GM19023 (cell line): ENCODE data around the gene C14orf93.

Experiments used
- ATAC-seq: cut with Tn5 transposase; IDR thresholded peaks from one replicate; pipeline ENCODE4 v1.9.1; 2021; ENCODE audit warnings: mild to moderate bottlenecking, moderate library complexity; ENCODE audit not compliant: unreplicated experiment

Gene C14orf93

DNA sequence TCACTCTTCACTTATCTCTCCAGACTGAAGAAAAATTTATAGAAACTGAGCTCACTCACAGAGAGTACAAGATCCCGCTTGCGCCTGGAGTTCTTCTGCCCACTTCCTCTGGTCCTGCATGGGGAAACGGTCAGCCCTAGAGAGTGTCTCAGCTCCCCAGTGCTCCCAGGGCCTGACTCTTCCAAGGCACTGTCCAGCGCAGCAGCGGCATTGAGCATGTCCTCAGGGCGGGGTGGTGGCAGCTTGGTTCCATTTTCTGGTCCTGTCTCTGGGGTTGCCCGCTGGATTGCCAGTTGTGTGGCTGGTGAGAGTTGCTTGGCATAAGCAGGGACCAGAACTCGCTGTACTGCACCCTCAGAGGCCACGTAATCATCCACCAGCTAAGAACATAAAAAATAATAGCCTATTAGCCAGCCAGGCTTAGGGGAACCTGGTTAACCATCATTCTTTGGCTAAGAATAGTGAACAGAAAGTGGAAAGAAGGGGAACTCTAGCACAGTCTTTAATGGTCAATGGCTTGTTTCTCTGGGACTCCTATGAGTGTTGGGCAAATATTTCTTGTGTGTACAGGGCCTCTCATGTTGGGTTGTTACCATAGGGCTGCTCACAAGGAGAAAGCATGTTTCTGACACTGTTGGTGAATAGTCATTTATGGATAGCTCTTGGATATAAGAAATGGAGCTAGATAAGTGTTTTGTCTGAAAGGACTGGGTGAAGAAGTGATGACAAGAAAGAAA, 13.9 kb downstream of the C14orf93 start:
- ATAC-seq, result no peak

DNA sequence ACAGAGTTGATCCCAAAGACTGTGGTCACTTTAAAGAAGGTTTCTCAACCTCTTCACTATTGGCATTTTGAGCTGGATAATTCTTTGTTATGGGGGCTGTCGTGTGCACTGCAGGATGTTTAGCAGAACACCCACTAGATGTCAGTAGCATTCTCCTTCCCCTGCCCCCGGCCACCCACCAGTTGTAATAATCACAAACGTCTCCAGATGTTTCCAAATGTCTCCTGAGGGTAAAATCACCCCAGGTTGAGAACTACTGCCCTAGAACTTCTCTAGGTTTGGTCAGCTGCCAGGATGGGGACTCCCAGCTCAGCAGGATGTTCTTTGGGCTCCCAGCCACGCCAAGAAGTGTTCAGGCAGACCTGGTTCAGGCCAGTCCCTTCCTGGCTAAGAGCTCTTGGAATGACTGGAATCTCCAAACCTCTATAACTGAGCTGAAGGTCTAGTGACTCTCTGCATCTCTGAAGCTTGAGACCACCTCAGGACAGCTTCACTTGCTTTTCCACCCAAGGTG, 15.1 kb downstream of the C14orf93 start:
- ATAC-seq, result no peak

DNA sequence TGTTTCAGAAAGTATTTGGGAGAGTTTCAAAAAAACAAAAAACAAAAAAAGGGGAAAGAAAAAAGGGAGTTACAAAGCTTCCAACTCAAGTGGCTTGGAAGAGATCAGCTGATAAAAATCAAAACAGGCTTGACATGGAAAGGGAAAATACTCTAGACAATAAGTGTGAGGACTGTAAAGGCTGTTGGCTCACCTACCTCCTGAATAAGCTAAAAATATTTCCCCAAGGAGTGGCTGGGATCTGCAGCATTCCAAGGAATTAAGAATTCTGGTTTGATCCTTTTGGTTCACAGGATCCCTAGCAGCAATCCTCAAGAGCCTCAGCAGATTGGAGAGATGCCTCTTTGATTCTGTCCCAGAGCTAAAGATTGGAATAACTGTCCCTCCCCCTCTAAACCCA, 16.4 kb downstream of the C14orf93 start:
- no peak for ATAC-seq

DNA sequence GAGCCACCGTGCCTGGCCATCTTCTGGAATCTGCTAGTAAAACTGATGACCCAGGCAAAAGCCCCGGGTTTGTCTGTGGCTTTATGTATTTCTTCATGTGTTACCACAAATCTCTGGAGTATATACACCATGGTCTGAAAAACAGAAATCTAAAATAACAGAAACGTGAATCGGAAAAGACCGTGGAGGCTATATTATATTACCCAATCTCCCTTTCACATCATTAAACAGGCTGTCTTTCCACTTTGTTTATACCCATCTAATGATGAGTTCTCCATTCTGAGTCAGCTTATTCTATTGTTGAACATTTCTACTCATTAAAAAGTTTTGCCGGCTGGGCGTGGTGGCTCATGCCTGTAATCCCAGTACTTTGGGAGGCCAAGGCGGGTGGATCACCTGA, 18.1 kb downstream of the C14orf93 start:
- no peak for ATAC-seq

DNA sequence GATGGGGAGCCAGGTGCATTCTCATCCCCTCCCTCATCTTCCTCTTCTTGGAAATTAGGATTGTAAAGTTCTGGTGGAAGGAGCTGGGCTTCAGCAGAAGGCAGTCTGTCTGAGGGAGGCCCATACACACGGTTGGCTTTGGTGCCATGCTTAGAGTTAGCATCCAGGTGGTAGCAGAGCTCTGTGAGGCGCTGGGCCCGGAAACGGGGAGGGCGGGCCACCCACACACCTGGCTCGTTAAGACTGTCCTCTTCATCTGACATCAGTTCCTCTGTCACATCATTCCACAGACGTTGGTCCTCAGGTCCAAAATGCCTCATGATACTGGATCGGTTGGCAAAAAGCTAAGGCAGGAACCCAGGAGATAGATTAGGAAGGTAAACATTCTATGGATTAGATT, 22.7 kb downstream of the C14orf93 start:
- ATAC-seq, result no peak

DNA sequence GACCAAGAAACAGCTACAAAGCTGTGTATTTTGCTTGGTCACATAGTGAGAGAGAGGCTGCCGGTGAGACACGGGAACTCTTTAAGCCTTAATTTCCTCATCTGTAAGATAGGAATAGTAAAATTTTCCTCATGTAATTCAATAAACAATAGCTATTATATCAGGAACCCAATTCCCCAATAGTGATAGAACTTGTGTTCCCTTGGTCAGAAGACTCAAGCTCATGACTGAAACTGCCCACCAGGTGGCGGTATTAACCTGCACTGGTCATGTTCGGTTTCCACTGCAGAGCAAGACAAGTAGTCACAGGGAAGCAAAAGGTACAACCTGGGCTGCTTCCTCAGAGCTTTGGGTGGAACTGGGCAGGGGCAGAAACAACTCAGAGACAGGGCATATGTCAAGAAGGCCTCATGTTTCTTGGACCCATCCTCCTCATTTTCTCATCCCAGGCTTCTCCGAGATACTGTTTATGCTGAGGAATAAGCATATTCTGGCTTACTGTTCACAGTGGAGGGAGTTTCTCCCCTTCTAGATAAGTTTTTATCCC, 23.4 kb downstream of the C14orf93 start:
- ATAC-seq, result peak; percentile 44

DNA sequence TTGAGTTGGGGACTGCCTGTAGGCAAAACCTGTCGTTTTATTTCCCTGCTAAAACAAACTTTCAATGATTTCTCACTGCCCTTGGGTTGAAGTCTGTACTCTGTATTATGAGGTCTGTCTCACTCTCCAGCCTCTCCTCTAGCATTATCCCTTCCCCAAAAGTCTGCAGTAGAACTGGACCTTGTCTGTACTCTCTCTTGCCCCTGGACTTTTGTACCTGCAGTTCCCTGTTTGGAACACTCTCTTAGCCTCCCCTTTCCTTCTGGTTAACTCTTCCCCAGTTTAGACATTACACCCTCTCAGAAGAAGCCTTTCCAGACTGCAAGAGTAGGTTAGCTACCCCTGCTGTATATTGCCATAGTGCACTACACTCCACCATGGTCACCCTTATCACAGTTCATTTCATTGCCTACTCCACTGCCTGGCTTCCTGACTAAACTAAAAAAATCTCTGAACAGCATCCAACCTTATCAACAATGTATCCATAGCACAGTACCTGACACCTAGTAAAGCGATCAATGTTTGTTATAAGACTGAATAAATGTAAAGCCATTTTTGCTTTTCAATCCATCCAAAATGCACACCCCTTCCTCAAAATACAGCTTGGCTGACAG, 23.9 kb downstream of the C14orf93 start:
- no peak for ATAC-seq

DNA sequence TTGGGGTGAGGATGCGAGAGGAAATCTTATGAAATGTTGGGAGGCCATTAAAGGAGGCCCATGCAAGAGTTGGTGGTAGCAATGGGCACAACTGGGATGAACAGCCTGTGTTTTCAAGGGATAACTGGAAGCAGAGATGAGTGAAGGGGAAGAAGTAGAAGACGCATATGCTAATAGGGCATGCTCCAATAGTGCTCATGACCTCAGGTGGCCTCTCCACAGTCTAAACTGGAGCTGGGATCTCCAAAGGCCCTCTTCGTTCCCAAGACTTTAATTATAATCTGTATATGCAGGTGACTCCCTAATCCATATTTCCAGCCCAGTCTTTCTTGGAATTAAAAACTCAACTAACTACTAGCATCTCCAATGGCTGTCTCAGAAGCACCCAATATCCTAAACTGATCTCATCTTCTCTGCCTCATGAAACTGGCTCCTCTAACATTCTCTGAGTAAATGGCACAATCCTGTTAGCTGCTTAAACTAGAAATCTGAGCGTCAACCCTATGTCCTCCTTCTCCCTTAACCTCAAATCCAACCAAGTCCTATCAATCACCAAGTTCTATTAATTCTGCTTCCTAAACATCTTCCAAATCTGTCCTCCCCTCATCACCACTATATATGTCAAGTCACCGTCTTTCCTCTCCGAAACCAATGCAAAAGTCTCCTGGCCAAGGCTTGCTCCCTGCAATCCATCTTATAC, 24.8 kb downstream of the C14orf93 start:
- no peak for ATAC-seq

DNA sequence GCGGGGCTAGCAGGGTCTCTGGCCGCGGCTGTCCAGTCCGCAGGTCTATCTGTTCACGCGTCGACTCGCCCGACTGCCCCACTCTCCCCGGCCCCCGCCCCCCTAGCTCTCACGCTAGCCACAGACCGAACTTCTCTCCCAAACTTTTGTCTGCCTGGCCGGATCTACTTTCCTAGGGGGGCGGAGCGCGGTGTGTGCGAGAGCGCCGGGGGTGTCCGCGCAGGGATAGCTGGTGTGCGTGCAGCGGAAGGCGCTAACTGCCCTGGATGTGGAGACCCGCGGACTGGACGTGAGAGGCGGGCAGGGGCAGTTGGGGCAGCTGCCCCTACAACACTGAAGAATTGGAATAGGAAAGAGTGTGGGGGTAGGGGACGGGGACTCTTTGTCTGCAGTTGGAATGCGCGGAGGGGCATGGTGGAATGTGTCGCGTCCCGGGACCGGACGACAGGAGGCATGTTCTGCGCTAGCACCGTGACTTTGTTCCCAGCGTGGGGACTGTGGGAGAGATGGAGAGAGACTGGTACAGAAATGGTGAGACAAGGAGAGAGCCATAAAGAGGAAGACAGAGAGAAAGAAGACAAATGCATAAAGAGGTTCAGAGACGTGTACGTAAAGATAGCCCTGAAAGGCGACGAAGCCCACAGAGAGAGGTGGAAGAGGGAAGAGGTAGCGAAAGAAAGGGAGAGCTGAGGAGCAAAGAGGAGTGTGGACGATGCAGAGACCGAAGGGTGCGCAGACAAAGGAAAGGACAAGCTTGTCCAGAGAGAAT, 27.3 kb downstream of the C14orf93 start, which contains the start of gene AJUBA:
Gene AJUBA (minus strand): TSS at position 75 of the 769 bp plus-strand sequence. CDS start 285 bp downstream, outside the sequence.
- no peak for ATAC-seq

DNA sequence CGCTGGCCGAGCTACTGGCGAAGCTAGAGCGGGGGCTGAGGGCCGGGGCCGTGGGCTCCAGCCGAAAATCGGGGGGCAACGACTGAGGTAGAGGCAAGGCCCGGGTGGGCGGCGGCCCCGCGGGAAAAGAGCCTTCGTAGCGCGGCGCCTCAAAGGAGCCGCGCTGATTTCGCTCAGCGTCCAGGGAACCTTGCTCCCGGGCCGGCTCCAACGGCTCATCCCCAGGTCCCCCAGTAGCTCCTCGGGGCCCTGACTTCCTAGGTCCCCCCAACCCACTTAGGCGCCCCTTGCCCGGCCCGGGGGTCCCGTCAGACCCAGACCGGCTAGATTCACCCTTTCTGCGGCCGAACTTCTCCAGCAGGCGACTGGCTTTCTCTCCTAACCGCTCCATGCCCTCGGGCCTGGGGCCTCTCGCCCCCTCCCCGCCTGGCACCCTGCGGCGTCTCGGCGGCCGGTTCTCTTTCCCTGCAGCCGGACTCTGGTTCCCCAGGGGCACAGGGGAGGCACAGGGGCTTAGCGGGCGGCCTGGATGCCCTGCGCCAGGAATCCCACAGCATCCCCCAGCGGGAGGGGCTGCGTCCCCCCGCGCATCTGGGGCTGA, 28.0 kb downstream of the C14orf93 start:
- no peak for ATAC-seq

DNA sequence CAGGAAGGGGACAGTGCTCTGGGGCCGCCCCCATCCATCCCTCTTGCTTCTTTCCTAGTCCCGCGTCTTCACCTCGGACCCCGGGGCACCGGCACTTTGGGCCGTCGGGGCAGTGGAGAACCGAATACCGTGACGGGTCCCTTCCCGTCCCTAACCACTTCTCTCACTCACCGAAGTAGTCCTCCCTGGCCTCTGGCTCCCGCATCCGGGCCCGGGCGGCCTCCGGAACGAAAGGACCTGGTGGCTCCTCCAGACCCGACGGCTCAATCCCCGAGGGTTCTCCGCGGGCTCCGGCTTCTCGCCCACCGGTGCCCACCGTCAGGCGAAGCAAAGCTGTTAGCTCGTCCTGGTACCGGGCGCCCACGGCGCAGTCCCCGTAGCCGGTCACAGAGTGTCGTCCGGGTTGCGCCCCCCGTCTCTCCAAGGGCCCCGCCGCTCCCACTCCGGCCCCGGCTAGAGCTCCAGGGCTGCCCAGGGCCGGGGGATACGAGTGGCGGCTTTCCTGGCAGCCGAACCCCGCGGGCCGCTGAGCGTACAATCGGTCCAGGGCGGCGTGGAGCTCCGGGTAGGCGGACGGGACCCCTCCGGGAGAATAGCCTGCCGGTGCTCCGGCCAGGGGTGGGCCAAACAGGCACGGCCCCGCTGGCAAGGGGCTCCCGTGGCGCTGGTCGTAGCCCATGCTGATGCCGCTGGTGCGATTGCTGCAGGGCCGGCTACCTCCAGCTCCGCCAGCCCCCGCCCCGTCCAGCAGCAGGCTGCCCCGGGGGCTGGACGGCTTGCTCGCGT, 28.7 kb downstream of the C14orf93 start:
- ATAC-seq, result no peak

DNA sequence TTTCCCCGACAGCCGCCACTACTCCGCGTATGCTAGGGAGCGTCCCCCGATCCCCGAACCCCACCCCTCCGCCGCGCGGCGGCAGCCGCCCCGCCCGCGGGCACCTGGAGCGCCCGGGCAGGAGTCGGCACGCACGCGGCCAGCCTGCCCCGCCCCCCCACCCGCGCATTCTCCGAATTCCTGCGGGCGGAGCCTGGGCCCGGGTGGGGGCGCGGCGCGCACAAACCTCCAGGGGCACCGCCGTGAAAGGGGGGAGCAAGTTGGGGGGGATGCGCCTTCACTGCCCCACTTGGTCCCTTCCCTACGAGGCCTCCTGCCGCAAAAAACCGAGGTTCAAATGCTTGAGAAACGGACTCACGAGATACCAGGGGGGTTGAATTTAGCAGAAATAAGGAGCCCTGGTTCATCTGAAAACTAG, 29.3 kb downstream of the C14orf93 start:
- no peak for ATAC-seq

DNA sequence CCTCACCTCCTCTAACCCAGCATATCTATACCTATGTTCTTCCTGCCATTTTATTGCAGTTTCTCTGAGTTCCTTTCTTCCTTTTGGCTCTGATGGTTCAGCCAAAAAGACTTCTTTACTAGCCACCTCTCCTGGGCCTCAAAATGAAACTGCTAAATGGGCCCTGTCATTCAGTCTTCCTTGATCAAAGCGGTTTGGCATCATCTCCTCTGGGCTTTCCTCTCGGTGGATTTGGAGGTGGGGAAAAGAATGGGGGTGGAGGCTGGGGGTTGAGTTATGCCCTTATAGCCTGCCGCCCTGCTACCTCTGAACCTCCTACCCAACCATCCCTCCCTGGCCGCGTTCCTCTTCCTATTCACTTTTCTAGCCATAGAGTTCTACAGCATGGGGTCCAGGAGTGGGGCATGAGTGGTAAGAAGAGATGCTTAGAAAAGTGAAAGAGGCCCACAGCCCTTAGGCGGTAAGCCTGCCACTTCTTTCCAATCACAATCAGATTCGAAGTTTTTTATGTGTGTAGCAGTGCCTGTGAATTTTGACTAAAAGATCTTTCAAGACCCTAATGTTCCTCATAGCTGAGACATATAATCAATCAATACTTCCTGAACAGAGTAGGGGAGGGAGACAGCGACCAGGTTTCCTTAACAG, 30.1 kb downstream of the C14orf93 start:
- ATAC-seq, result no peak

DNA sequence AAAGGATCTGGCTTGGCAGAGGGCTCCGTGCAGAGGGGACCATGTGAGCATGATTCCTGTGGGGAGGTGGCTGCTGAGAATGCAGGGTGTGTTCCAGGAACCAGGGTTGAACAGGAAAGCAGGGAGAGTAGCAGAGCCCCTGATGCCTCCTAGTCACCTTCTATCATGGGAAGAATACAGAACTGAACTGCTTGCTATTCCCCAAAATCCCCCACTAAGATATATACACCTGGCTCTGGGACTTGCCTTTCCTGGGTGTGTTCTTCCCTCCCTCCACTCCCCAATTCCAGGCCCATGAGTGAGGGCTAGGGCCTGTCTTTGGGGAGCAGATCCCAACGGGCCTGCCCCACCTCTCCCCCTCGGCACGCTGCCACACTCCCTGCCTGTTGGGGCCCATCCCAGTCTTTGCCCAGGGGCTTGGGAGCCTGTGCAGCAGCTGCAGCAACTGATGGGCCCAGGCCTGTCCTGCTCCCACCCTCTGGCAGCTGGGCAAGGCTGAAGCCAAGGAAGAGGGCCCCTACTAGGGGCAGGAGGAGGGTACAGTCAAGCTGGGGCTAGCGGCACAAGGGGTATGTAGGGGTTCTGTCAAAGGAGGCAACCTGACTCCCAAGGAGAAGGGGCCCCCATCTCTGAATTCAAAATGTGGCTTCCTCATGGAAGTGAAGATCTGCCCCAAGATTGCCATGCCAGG, 30.8 kb downstream of the C14orf93 start:
- ATAC-seq, result no peak

DNA sequence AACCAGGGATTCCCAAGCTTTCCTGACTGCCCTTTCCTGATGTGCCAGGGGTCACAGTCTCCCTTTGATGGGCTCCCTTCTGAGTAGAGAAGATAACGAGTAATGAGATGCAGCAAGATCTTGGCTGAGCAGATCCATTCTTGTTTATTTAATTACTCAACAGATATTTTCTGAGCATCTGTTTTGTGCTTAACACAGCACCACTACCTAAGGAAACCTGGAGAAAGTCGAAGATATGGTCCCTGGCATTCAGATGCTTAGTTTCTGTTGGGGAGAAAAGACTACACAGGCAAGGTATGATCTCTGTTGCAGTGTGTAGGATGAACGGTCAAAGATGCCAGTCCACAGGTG, 31.5 kb downstream of the C14orf93 start:
- no peak for ATAC-seq

DNA sequence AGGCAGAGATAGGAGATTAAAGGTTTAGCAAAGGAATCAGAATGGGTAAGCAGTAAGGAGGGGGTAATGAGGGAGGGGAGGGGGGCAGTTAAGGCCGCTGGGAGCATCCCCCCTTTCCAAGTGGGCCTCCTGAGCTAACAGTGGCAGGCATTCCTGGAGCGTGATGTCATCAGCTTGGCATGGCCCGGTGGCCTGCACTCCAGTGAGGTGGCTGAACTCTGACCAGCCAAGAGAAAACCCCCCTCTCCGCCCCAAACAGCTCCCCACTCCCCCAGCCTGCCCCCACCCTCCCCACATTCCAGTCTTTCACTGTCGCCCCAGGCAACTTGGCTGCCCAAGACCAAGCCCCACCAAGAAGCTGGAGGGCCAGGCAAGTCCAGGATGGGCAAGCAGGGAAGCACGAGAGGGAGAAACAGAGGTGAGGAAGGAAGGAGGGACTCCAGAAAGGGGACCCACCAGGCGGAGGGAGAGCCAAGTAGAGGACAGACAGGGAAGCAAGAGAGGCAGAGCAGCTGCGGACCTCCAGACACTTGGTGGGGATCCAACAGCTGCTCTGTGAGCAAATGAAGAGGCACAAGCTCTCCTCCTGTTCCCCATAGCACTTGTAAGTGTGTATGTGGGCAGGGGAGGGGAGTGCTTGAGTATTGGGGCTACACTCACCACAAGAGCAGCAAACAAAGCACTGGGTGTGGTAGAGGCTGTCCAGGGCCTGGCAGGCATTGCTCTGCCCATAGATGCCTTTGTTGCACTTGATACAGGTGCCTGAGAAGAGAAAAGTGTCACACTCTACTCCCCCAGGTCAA, 32.1 kb downstream of the C14orf93 start:
- no peak for ATAC-seq

DNA sequence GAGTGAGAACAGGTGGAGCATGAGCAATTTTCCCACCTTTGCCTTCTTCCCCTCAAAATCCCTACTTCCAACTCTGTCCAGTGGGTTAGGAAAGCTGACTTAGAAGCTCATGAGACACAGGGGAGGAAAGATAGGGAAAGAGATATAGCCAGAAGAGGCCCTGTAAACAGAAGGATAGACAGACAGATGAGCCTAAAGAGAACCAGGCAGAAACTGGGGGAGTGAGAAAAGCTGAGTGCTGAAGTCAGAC, 32.6 kb downstream of the C14orf93 start:
- ATAC-seq, result no peak
